ENCODE measurements around the gene HES4. TPM values are rescaled to one million over a fixed set of nuclear protein-coding genes. Genes with fewer than 3 reads are reported as not detected.

Gene HES4
- total and polyA plus RNA-seq, 10 of the 15 experiments (the other 5 are each of a cell fraction or from before 2014, with no cell fraction given), result 0.44 to 1.7 (median 0.85) TPM; not detected in 5

DNA sequence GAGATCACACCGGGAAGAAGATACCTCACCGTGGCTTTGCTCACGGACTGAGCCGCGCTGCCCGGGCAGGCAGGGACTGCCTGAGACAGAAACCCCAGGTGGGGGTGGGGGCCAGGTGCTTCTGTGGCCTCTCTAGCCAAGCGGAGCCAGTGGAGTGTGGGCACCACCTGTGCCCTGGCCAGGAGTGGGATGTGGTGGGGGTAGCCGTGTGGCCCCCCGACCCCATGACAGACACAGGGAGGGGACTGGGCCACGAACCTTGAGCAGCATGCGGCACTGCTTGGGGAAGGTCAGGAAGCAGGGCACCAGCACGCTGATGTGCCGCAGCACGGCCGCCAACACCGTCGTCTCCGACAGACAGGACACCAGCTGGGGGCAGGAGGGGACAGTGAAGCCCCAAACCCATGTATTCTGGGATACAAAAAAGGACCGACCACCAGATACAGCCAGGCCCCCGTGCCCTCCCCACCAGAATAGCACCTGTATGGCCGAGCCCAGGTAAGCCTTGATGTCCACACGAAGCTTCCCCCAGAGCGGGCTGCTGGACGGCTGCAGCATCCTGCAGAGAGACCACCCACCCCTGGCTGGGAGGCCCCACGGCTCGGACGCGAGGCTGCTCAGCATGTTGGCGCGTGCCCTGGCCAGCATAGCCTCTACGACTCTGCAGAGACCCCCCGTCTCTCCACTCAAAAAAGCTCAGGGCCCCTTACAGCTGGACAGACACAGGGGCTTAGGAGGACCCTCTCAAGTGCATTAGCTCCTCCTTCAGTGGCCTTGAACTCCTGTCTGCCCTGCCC lies 46.2 kb downstream of the HES4 start:
- peaks cover 16% of the 10 kb centered on the region for H3K79me2 ChIP-seq (ENCODE audit: control insufficient read depth, insufficient read depth, low read length)
- FAIRE-seq (no peak), DNase-seq (ENCODE audit: low read depth, low spot score) (no peak), ATAC-seq (no peak)
- intact Hi-C loops (cut with micrococcal nuclease; ENCODE audit: unreplicated experiment) (no loop called here), in situ Hi-C loops (cut with MboI) (no loop called here)
- H2AFZ ChIP-seq (ENCODE audit: control insufficient read depth, low read depth, low read length), result no peak overlapping the region
- RAD21 ChIA-PET (ENCODE audit: unreplicated experiment), result no interaction called here
- peaks cover 10% of the 10 kb centered on the region for H3K4me1 ChIP-seq (ENCODE audit: control insufficient read depth, insufficient read depth, low read length)
- SMC1A ChIA-PET (ENCODE audit: uncharacterized antibody, unreplicated experiment), result no interaction called here
- H3K36me3 ChIP-seq (ENCODE audit: control insufficient read depth in 2 of 2, insufficient read depth in 2 of 2, low read length in 1 of 2), result peaks cover 22 to 55% of the 10 kb centered on the region in 2 experiments
- H3K27me3 ChIP-seq (replicated peaks in 1 of 2; ENCODE audit: control insufficient read depth in 2 of 2, insufficient read depth in 2 of 2, low read length in 1 of 2), result no peaks in the 10 kb centered on the region
- H3K9me3 ChIP-seq (replicated peaks; ENCODE audit: control insufficient read depth, insufficient read depth, low read length), result no peaks in the 10 kb centered on the region
- H4K20me1 ChIP-seq (ENCODE audit: control insufficient read depth, insufficient read depth), result peaks cover 5% of the 10 kb centered on the region
- H3K4me2 ChIP-seq (ENCODE audit: control insufficient read depth, insufficient read depth), result no peak overlapping the region
- POLR2A ChIA-PET, result no interaction called here
- H3K9ac ChIP-seq (ENCODE audit: control insufficient read depth, insufficient read depth, low read length), result no peak overlapping the region
- no peak overlapping the region for H3K4me3 ChIP-seq
- H3K27ac ChIP-seq (ENCODE audit: control insufficient read depth, insufficient read depth), result no peak overlapping the region
- WGBS (ENCODE audit: insufficient coverage, insufficient replicate concordance, low lambda C conversion rate, missing lambda C conversion rate), result 95% methylated on average over 32 of the region's 32 CpGs
- BruUV-seq (replicated peaks), result no TSS peak
- CTCF ChIA-PET, result no interaction called here
- TF ChIP-seq POLR2A (IDR thresholded peaks at IDR 0.05; ENCODE audit: low read depth, low read length) (peak; percentile 5; the same call in 1 of the 2 replicates), SUPT20H (IDR thresholded peaks at IDR 0.05; ENCODE audit: borderline replicate concordance, control insufficient read depth, low read depth, low read length) (no peak)

DNA sequence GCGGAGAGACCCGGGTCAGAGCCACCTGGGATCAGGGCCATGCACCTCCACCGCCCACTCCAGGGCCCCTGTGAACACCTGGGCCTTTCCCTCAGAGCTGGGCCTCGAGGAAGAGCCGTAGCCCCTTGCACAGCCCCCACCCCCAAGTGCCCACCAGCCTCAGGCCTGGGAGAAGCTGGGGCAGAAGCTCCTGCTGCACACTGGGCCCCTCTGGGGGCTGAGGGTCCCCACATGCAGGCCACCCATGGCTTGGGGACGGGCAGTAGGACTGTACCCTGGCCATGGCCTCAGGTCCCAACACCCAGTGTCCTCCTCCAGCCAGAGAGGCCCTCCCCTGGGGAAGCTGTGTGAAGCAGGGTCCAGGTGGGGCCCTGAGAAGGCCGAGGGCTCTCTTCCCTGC lies 47.3 kb downstream of the HES4 start:
- Histone ChIP-seq H3K4me3 (no peak overlapping the region), H3K27ac (ENCODE audit: control insufficient read depth, insufficient read depth) (no peak overlapping the region), H4K20me1 (ENCODE audit: control insufficient read depth, insufficient read depth) (peaks cover 5% of the 10 kb centered on the region), H3K27me3 (replicated peaks in 1 of 2; ENCODE audit: control insufficient read depth in 2 of 2, insufficient read depth in 2 of 2, low read length in 1 of 2) (no peaks in the 10 kb centered on the region), H2AFZ (ENCODE audit: control insufficient read depth, low read depth, low read length) (no peak overlapping the region), H3K9ac (ENCODE audit: control insufficient read depth, insufficient read depth, low read length) (no peak overlapping the region), H3K36me3 (ENCODE audit: control insufficient read depth in 2 of 2, insufficient read depth in 2 of 2, low read length in 1 of 2) (peaks cover 27 to 61% of the 10 kb centered on the region in 2 experiments), H3K9me3 (replicated peaks; ENCODE audit: control insufficient read depth, insufficient read depth, low read length) (no peaks in the 10 kb centered on the region), H3K79me2 (ENCODE audit: control insufficient read depth, insufficient read depth, low read length) (peaks cover 6% of the 10 kb centered on the region), H3K4me2 (ENCODE audit: control insufficient read depth, insufficient read depth) (no peak overlapping the region), H3K4me1 (ENCODE audit: control insufficient read depth, insufficient read depth, low read length) (peaks cover 8% of the 10 kb centered on the region)
- WGBS (ENCODE audit: insufficient coverage, insufficient replicate concordance, low lambda C conversion rate, missing lambda C conversion rate), result 92% methylated on average over 7 of the region's 7 CpGs
- ChIA-PET RAD21 (ENCODE audit: unreplicated experiment) (no interaction called here), SMC1A (ENCODE audit: uncharacterized antibody, unreplicated experiment) (no interaction called here), CTCF (no interaction called here), POLR2A (no interaction called here)
- intact Hi-C loops (cut with micrococcal nuclease; ENCODE audit: unreplicated experiment) (no loop called here), in situ Hi-C loops (cut with MboI) (no loop called here)
- no peak for ATAC-seq
- no peak for DNase-seq (ENCODE audit: low read depth, low spot score)
- BruUV-seq (replicated peaks), result no TSS peak
- FAIRE-seq, result no peak
- no peak for TF ChIP-seq GABPA (IDR thresholded peaks at IDR 0.05; ENCODE audit: low read depth)
- no peak for TF ChIP-seq SREBF1 (IDR thresholded peaks at IDR 0.05; ENCODE audit: low read length)
- TF ChIP-seq, protein P1, sequence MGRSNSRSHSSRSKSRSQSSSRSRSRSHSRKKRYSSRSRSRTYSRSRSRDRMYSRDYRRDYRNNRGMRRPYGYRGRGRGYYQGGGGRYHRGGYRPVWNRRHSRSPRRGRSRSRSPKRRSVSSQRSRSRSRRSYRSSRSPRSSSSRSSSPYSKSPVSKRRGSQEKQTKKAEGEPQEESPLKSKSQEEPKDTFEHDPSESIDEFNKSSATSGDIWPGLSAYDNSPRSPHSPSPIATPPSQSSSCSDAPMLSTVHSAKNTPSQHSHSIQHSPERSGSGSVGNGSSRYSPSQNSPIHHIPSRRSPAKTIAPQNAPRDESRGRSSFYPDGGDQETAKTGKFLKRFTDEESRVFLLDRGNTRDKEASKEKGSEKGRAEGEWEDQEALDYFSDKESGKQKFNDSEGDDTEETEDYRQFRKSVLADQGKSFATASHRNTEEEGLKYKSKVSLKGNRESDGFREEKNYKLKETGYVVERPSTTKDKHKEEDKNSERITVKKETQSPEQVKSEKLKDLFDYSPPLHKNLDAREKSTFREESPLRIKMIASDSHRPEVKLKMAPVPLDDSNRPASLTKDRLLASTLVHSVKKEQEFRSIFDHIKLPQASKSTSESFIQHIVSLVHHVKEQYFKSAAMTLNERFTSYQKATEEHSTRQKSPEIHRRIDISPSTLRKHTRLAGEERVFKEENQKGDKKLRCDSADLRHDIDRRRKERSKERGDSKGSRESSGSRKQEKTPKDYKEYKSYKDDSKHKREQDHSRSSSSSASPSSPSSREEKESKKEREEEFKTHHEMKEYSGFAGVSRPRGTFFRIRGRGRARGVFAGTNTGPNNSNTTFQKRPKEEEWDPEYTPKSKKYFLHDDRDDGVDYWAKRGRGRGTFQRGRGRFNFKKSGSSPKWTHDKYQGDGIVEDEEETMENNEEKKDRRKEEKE (IDR thresholded peaks at IDR 0.05), result no peak

All from GM12878 (cell line).